Astrocyte of the cerebellum (primary cell): ENCODE measurements around the gene MTR.

Experiments used
- DNase-seq: peaks from one replicate; pipeline ENCODE4 v3.0.0-alpha.2; 2011; ENCODE audit warnings: low read depth
- H3K4me3 ChIP-seq: 2 replicates; pipeline ENCODE4 v1.5.1; 2011; ENCODE audit warnings: mild to moderate bottlenecking, low read depth, low read length, moderate library complexity
- in situ Hi-C: cut with HindIII; loops from 2 replicates; pipeline ENCODE4 v1.10.0; 2017; ENCODE audit warnings: low sequenced_read_pairs
- TF ChIP-seq, protein P1 (sequence below): IDR thresholded peaks from 2 replicates; pipeline ENCODE4 v1.5.1; 2012; ENCODE audit warnings: low read length, low read depth, moderate library complexity, mild to moderate bottlenecking; ENCODE audit errors: missing control alignments

Gene MTR

GRCh38 chr1:236795035-236795756, at the start of gene MTR:
Gene MTR, plus strand, starts transcription at chr1:236795292. Its CDS starts 412 bp downstream, at chr1:236795704.
- peak; percentile 93 for DNase-seq
- TF ChIP-seq, protein P1, sequence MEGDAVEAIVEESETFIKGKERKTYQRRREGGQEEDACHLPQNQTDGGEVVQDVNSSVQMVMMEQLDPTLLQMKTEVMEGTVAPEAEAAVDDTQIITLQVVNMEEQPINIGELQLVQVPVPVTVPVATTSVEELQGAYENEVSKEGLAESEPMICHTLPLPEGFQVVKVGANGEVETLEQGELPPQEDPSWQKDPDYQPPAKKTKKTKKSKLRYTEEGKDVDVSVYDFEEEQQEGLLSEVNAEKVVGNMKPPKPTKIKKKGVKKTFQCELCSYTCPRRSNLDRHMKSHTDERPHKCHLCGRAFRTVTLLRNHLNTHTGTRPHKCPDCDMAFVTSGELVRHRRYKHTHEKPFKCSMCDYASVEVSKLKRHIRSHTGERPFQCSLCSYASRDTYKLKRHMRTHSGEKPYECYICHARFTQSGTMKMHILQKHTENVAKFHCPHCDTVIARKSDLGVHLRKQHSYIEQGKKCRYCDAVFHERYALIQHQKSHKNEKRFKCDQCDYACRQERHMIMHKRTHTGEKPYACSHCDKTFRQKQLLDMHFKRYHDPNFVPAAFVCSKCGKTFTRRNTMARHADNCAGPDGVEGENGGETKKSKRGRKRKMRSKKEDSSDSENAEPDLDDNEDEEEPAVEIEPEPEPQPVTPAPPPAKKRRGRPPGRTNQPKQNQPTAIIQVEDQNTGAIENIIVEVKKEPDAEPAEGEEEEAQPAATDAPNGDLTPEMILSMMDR: no peak
- in situ Hi-C loops: no loop called here
- H3K4me3 ChIP-seq: peak within 1 kb of the TSS; percentile 98

DNA sequence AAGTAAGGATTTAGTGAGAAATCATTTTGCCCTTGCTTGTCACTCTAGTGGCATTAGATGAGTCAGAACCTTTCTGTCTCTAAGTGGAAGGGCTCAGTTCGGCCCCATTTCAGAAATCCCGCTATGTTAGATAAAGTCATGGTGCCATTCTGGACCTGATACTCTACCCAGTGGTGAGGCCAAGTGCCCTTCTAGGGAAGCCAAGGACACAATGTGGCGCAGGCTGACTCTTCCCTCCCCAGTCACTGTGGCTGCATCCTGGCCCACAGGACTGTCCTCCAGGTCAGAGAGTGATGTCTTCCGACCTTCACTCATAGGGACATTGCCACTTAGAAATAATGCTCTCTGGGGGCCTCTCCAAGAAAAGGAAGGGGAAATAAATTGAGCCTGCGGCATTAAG, 48.3 kb upstream of the MTR start:
- in situ Hi-C loops: no loop called here
- DNase-seq: no peak
- TF ChIP-seq, protein P1: no peak
- no peak overlapping the region for H3K4me3 ChIP-seq

DNA sequence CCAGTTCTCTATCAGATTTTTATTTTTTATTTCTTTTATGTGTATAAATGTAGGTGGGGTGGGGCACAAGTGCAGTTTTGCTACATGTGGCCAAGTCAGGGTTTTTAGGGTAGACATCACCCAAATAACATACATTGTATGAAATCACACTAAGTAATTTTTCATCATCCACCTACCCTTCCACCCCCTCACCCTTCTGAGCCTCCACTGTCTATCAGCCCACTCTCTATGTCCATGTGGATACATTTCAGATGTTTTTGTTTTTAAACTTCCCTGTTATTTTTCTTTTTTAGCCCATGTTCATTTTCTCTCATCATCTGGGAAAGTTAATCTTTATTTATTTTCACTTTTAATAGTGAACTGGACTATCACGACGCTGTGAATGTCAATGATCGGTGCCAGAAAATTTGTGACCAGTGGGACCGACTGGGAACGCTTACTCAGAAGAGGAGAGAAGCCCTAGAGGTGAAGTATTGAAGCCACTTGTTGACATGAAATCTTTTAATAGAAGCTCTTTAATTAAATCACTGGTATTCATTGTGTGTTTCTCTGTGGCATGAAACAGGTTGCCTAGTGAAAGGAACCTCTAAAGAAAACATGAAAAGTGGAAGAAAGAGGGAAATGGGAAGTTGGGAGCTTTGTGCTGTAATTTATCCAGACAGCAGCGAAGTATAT, 47.6 kb upstream of the MTR start:
- DNase-seq: no peak
- TF ChIP-seq, protein P1: no peak
- in situ Hi-C loops: no loop called here
- H3K4me3 ChIP-seq: no peak overlapping the region

DNA sequence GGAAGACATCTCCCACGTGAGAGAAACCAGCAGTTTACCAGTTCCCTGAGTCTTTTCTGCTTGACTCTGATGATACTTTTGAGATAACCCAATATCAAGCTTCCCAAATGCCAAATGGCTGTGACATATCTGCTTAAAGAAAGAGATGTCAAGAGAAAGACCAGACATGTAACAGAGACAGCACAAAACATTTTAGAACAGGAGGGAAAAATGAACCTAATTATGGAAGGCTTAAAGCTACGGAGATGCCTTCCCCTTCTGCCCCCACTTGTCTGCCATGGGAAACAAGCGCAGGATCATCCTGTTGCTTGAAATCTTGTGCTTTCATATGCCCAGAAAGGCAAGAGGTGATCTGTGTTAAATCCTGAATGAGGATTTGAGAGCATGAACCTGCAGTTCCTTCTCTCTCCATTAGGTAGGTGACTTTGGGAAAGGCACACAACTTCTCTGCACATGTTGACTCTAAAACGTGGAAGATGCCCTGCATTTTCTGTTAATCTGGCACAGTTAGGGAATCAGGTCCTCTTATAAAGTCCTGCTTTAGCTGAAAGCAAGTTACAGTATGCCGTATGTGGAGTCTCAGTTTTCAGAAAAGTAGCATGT, 46.7 kb upstream of the MTR start:
- DNase-seq: no peak
- in situ Hi-C loops: no loop called here
- TF ChIP-seq, protein P1: peak; percentile 26
- no peak overlapping the region for H3K4me3 ChIP-seq

GRCh38 chr1:236750928-236751327, 44.2 kb upstream of the MTR start:
- H3K4me3 ChIP-seq: no peak overlapping the region
- DNase-seq: no peak
- TF ChIP-seq, protein P1: no peak
- in situ Hi-C loops: no loop called here

DNA sequence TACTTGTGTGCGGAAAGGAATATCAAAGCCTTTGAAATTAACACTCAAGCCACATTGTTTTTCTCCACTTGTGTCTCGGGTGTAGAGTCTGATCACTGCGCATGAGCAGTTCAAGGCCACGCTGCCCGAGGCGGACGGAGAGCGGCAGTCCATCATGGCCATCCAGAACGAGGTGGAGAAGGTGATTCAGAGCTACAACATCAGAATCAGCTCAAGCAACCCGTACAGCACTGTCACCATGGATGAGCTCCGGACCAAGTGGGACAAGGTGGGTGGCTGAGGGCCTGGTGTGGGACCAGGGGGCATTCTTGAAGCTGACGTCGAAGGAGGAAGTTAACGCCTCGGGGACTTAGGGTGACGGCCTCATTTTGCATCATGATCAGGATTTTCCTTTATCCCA, 43.7 kb upstream of the MTR start:
- in situ Hi-C loops: no loop called here
- no peak overlapping the region for H3K4me3 ChIP-seq
- no peak for DNase-seq
- TF ChIP-seq, protein P1: no peak
